ENCODE data around the gene CD180.
A peak's percentile ranks its signal among the peaks of the same experiment; 100 is the strongest.

The CD180 gene

DNA sequence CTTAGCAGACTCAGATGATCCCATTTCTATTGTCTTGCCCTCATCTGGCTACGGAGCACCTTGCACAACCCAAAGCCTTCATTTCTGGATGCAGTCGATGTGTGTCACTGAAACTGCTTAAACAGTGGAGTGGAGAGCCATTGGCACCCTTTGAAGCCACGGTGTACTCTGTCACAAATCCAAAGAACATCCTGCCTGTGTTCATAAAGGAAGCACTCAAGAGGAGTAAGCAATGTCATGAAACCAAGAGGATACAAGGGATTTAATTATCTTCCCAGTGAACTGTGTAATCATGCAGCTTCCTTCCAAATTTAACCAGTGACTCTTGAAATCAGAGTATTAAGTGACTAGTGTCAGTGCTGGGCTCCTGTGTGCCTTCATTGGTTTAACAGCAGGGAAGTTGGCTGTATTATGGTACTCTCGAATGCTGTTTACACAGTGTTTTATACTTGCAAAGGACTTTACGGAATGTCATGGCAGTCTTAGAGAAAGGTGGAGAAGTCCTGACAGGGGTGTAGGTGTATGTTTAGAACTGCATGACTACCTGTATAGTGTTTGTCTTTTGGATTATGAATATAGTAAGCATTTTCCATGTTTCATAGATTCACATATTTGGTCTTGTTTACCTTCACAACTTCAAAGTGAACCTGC, 41.9 kb downstream of the CD180 start:
- in situ Hi-C loops (cut with HindIII; ENCODE audit: low pct_ligation_motif_present, low sequenced_read_pairs), result no loop called here
- DNase-seq, result no peak
- no peak for TF ChIP-seq CTCF (IDR thresholded peaks at IDR 0.05; ENCODE audit: low read depth, low read length, missing control alignments)
- Histone ChIP-seq H3K27ac (no peak overlapping the region), H3K36me3 (replicated peaks) (peaks cover 11% of the 10 kb centered on the region), H3K4me3 (ENCODE audit: low read depth, low read length) (no peak overlapping the region), H3K27me3 (replicated peaks) (no peaks in the 10 kb centered on the region)

GRCh38 chr5:67153292-67153691, 43.3 kb downstream of the CD180 start:
- Histone ChIP-seq H3K27ac (no peak overlapping the region), H3K36me3 (replicated peaks) (peaks cover 11% of the 10 kb centered on the region), H3K27me3 (replicated peaks) (no peaks in the 10 kb centered on the region), H3K4me3 (ENCODE audit: low read depth, low read length) (no peak overlapping the region)
- in situ Hi-C loops (cut with HindIII; ENCODE audit: low pct_ligation_motif_present, low sequenced_read_pairs), result no loop called here
- TF ChIP-seq CTCF (IDR thresholded peaks at IDR 0.05; ENCODE audit: low read depth, low read length, missing control alignments), result no peak
- DNase-seq, result no peak

GRCh38 chr5:67152400-67152799, 44.2 kb downstream of the CD180 start:
- no peak for DNase-seq
- no peak overlapping the region for H3K4me3 ChIP-seq (ENCODE audit: low read depth, low read length)
- in situ Hi-C loops (cut with HindIII; ENCODE audit: low pct_ligation_motif_present, low sequenced_read_pairs), result no loop called here
- H3K27me3 ChIP-seq (replicated peaks), result no peaks in the 10 kb centered on the region
- peaks cover 11% of the 10 kb centered on the region for H3K36me3 ChIP-seq (replicated peaks)
- TF ChIP-seq CTCF (IDR thresholded peaks at IDR 0.05; ENCODE audit: low read depth, low read length, missing control alignments), result no peak
- H3K27ac ChIP-seq, result no peak overlapping the region

DNA sequence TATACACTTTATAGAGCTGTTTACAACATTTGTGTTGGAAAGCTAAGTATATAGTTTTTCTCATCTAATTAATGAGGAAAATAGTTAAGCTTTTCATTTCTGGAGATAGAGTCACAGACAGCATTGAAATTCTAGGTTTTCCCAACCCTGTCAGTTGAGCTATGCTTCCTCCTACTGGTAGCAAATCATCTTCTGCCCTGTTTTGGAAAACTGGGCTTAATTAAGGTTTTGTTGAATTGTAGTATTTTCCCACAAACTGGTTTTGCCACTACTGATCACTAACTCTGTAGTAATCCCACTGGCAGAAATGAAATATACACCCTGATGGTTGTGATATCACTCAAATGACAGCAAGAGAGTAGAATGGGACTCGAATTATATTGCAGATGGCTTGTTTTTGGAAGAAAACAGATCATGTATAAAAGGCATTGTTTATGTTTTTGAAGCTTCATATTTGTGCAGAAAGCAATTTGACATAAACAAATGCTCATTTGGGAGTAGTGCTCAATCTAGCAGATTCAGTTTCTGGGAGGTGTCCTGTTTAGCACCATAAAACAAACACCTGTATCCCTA, 46.6 kb downstream of the CD180 start:
- Histone ChIP-seq H3K27me3 (replicated peaks) (no peaks in the 10 kb centered on the region), H3K27ac (no peak overlapping the region), H3K36me3 (replicated peaks) (peaks cover 17% of the 10 kb centered on the region), H3K4me3 (ENCODE audit: low read depth, low read length) (no peak overlapping the region)
- peak; percentile 6 for DNase-seq
- TF ChIP-seq CTCF (IDR thresholded peaks at IDR 0.05; ENCODE audit: low read depth, low read length, missing control alignments), result peak; percentile 66
- in situ Hi-C loops (cut with HindIII; ENCODE audit: low pct_ligation_motif_present, low sequenced_read_pairs), result no loop called here

DNA sequence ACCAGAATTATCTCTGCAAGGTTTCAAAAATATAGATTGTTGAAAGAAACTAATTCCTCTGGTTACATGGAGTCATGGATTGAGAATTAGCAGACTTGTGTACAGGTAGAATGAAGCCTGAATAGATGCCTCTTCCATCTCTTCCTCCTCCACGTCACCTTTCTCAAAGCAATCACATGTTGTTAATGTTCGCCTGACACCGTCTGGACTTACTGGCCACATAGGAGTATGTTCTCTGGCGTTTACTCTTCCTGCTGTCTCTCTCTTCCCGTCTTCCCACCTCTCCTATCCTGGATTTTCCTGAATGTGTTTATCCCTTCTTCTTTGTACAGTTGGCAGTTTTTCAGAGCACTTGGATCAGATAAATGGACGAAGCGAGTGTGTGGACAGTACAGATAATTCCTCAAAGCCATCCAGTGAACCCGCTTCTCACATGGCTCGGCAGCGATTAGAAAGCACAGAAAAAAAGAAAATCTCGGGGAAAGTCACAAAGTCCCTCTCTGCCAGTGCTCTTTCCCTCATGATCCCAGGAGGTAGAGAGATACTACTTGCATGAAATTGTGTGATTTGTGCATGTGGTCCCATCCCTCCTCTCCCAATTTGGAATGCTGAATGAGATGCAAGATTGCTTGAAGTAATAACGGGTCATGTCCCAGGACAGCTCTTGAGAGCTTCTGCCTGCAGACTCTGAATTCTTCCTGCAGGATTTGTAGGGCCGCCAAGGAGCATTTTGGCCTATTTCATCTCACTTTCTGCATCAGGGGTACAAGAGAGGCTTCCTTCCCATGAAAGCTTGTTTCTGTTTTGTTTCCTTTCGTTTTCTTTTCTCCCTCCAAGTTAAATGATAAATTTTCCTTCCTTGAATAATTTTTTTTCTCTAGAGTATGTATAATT, 47.3 kb downstream of the CD180 start:
- Histone ChIP-seq H3K36me3 (replicated peaks) (peaks cover 17% of the 10 kb centered on the region), H3K4me3 (ENCODE audit: low read depth, low read length) (no peak overlapping the region)
- in situ Hi-C loops (cut with HindIII; ENCODE audit: low pct_ligation_motif_present, low sequenced_read_pairs), result no loop called here

More for the DNA sequence above, 47.3 kb downstream of the CD180 start:
- Histone ChIP-seq H3K27ac (no peak overlapping the region), H3K27me3 (replicated peaks) (no peaks in the 10 kb centered on the region)
- DNase-seq, result no peak
- no peak for TF ChIP-seq CTCF (IDR thresholded peaks at IDR 0.05; ENCODE audit: low read depth, low read length, missing control alignments)
